ENCODE measurements around the gene RHBDD3.

RHBDD3 gene

GRCh38 chr22:29306175-29306834 lies 38.5 kb upstream of the RHBDD3 start, which contains the start of gene GAS2L1:
Gene GAS2L1, plus strand, starts transcription at chr22:29306650. Its CDS starts 1,456 bp downstream, at chr22:29308106.
- no peak for DNase-seq

GRCh38 chr22:29305836-29306174 lies 38.0 kb upstream of the RHBDD3 start:
- no peak for DNase-seq

GRCh38 chr22:29302681-29303465 lies 35.1 kb upstream of the RHBDD3 start:
- DNase-seq = no peak

GRCh38 chr22:29302402-29302680 lies 34.6 kb upstream of the RHBDD3 start:
- no peak for DNase-seq

GRCh38 chr22:29301716-29302401 lies 34.1 kb upstream of the RHBDD3 start:
- DNase-seq = no peak

GRCh38 chr22:29300807-29301601 lies 33.2 kb upstream of the RHBDD3 start:
- no peak for DNase-seq

GRCh38 chr22:29300467-29300806 lies 32.7 kb upstream of the RHBDD3 start:
- no peak for DNase-seq

GRCh38 chr22:29299136-29299900 lies 31.5 kb upstream of the RHBDD3 start:
- DNase-seq = no peak

- no peak for DNase-seq
These were observed 30.9 kb upstream of the RHBDD3 start for GRCh38 chr22:29298641-29299040.

- no peak for DNase-seq
These were observed 24.6 kb upstream of the RHBDD3 start for GRCh38 chr22:29292379-29292778.

GRCh38 chr22:29291215-29291614 lies 23.4 kb upstream of the RHBDD3 start:
- no peak for DNase-seq

- DNase-seq = no peak
These were observed 22.3 kb upstream of the RHBDD3 start for GRCh38 chr22:29290061-29290460.

- DNase-seq = no peak
These were observed 21.1 kb upstream of the RHBDD3 start for GRCh38 chr22:29288837-29289236.

- DNase-seq = no peak
These were observed 16.4 kb upstream of the RHBDD3 start for GRCh38 chr22:29284196-29284595.

GRCh38 chr22:29277927-29278326 lies 10.1 kb upstream of the RHBDD3 start:
- no peak for DNase-seq

- no peak for DNase-seq
These were observed 8.2 kb upstream of the RHBDD3 start for GRCh38 chr22:29275819-29276565.

- no peak for DNase-seq
These were observed 7.4 kb upstream of the RHBDD3 start for GRCh38 chr22:29275167-29275566.

GRCh38 chr22:29272624-29273023 lies 4.8 kb upstream of the RHBDD3 start:
- DNase-seq = no peak

- no peak for DNase-seq
These were observed 2.9 kb upstream of the RHBDD3 start for GRCh38 chr22:29270475-29271271.

GRCh38 chr22:29269731-29270474 lies 2.1 kb upstream of the RHBDD3 start:
- DNase-seq = no peak

Data from activated CD4-positive, alpha-beta T cell treated with anti-CD3 and anti-CD28 coated beads for 1 hour (primary cell).